GM12874 (cell line): ENCODE measurements around the gene MTFR1L.

Experiments used
- TF ChIP-seq, protein P1 (sequence below): IDR thresholded peaks from 2 replicates; pipeline ENCODE4 v1.5.1; 2011; ENCODE audit warnings: low read depth, mild to moderate bottlenecking, control low read depth, low read length, moderate library complexity; ENCODE audit not compliant: insufficient read depth

MTFR1L gene

GRCh38 chr1:25863486-25864262 is 43.9 kb downstream of the MTFR1L start:
- TF ChIP-seq, protein P1, sequence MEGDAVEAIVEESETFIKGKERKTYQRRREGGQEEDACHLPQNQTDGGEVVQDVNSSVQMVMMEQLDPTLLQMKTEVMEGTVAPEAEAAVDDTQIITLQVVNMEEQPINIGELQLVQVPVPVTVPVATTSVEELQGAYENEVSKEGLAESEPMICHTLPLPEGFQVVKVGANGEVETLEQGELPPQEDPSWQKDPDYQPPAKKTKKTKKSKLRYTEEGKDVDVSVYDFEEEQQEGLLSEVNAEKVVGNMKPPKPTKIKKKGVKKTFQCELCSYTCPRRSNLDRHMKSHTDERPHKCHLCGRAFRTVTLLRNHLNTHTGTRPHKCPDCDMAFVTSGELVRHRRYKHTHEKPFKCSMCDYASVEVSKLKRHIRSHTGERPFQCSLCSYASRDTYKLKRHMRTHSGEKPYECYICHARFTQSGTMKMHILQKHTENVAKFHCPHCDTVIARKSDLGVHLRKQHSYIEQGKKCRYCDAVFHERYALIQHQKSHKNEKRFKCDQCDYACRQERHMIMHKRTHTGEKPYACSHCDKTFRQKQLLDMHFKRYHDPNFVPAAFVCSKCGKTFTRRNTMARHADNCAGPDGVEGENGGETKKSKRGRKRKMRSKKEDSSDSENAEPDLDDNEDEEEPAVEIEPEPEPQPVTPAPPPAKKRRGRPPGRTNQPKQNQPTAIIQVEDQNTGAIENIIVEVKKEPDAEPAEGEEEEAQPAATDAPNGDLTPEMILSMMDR = no peak

DNA sequence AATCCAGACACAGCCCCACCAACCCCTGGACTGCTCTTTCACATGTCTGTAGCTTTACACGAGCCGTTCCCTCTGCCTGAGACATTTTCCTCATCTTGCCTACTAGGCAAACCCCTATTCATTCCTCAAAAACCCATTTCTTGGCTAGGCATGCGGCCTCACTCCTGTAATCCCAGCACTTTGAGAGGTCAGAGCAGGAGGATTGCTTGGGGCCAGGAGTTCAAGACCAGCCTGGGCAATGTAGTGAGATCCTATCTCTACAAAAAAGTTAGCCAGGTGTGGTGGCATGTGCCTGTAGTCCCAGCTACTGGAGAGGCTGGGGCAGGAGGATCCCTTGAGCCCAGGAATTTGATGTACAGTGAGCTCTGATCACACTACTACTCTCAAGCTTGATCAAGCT is 44.7 kb downstream of the MTFR1L start:
- TF ChIP-seq, protein P1 = no peak

DNA sequence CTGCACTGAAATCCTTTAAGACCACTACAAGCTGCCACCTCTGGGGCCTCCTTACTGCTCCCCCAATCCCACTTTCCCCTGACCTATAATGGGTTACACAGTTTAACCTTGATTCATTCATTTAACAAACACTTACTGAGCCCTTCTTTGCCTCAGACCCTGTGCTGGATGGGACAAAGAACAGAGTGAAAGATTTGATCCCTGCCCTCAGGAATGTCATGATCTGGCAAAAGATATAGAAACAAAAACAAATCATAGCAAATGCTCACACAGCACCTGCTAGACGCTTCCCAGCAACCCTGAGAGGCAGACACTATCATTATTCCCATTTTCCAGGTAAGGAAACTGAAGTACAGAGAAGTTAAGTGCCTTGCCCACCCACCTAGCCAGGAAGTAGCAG is 46.5 kb downstream of the MTFR1L start:
- TF ChIP-seq, protein P1 = no peak

DNA sequence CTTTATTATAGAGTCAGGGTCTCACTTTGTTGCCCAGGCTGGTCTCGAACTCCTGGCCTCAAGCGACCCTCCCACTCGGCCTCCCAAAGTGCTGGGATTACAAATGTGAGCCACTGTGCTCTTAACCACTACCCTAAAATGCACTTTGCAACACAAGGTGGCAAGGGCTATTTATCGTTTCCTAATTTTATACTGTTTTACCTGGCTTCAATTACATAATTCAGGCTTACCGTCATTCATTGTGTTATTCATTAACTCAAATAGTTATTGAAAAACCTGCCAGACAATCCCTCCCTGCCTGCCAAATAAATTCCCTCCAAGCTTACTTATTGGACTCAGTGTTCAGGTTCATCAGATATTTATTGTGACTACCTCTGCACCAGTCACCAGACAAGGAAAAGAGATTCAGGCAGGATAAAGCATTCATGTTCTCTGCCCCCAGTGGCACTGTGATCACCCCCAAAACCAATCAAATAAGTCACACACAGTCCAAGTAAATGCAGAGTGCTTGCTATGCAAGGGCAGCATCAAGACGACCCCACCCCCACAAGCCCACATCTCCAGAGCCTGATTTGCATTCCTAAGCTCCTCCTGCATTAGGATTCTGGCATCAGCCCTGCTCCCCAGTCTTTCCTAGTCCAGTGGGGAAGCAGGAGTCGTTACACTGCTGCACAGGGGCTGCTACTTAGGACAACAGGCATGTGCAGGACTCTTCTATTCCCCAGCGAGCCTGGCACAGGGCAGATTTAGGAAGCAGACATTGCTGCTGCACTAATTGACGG is 47.6 kb downstream of the MTFR1L start:
- TF ChIP-seq, protein P1 = no peak

- TF ChIP-seq, protein P1 = no peak
Measured at GRCh38 chr1:25869909-25870606, 50.3 kb downstream of the MTFR1L start.

DNA sequence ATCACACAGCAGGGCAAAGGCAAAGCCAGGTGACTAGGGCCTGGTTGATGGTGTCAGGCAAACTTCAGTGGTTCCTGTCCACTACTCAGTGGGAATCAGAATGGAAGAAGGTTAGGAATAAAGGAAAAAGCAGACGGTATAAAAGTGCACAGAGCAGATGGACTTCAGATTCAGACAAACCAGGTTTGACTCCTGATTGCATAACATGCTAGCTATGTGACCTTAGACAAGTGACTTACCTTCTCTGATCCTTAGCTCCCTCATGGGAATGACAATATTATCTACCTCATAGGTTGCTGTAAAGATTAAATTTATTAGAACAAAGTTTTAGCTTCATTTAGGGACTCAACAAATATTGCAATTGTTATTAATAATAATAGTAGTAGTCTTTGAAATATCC is 50.9 kb downstream of the MTFR1L start:
- TF ChIP-seq, protein P1 = no peak

DNA sequence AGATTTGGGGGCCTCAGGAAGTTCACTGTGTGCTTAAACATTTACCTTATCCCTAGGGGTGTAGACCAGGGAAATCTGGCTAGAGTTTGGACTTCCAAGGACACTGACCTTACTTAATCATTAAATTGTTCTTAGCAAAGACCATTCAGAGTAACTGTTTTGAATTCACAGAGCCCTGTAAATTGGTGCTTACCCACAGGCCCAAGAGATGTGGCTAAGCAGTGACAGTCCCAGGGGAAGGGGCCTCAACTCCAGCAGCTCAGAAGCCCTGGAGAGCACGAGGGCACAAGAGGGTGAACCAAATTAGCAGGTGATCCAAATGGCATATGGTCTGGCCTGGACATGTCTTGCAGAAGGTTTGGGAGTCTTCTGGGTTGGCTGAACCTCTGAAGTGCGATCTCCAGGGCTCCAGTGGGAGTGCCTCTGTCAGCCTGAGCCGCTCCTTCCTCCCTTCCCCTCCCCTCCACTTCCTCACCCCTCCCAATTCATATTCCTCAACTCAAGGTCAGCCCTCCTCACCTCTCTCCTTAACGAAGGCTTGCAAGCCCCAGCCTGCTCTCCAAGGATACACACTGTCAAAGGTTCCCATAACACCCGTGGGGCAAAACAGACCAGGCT is 51.4 kb downstream of the MTFR1L start:
- TF ChIP-seq, protein P1 = no peak
